ENCODE data around the gene NPTN. TPM values are rescaled to one million over a fixed set of nuclear protein-coding genes. Genes with fewer than 3 reads are reported as not detected.

NPTN gene
- total RNA-seq = 137 and 146 TPM in 2 replicates

DNA sequence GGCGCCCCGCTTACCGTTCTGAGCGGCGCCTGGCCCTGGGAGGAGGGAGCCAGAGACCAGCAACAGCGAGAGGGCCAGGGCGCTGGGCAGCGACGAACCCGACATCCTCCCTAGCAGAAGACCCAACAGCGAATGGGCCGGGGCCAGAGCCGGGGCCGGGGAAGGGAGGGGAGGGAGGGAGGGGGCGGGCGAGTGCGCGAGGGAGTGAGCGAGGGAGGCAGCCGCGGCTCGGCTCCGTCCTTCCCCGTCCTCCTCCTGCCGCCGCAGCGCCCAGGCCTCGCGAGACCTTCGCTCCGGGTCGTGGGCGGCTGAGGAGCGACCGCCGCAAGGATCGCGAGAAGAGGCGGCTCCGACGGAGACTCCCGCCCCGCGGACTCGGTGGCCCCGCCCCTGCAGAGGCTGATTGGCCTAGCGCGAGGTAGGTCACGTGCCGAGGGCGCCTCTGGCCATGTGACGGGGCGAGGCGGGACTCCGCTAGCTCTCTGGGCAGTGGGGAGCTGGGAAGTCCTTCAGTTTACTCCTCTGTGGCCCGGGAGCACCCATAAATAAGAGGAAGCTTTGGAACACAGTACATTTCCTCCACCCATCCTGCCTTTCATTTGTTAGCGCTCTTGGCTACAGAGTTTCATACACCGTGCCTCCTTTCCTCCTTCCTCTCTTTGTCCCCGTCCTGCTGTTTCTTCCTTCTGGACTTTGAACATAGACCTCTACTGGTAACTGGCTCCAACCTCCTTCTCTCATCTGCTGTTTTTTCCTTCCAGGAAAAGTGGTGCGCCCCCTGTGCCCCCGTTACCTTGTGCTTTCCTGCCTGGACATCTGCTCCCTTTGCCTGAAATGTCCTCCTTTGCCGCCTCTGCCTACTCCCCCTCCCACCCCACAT, at the start of gene NPTN:
Gene NPTN, minus strand, starts transcription at position 279 of the 880 bp plus-strand sequence. Its CDS starts 174 bp downstream, at position 105.
- peak within 1 kb of the TSS; percentile 91 for H3K4me3 ChIP-seq (ENCODE audit: low read depth, low read length)
- DNase-seq (ENCODE audit: low read depth) = peak; percentile 98
- TF ChIP-seq CTCF (IDR thresholded peaks at IDR 0.05; ENCODE audit: insufficient read depth, low read depth, low read length) = no peak

DNA sequence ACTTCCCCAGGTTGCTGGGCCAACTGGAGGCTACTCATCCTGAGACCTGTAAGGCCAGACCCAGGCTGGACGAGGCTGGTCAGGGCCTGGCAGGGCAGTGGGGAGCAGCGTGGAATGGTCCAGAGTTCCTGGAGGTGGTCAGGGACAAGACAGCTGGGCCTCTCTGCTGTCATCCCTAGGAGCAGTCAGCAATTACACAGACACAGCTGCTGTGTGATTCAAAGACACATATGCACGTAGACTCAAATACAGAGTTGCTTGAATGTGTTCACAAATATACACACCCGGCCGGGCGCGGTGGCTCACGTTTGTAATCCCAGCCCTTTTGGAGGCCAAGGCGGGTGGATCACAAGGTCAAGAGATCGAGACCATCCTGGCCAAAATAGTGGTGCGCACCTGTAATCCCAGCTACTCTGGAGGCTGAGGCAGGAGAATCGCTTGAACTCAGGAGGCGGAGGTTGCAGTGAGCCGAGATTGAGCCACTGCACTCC, 49.5 kb upstream of the NPTN start:
- no peak for TF ChIP-seq CTCF (IDR thresholded peaks at IDR 0.05; ENCODE audit: insufficient read depth, low read depth, low read length)
- H3K4me3 ChIP-seq (ENCODE audit: low read depth, low read length) = no peak overlapping the region
- no peak for DNase-seq (ENCODE audit: low read depth)

DNA sequence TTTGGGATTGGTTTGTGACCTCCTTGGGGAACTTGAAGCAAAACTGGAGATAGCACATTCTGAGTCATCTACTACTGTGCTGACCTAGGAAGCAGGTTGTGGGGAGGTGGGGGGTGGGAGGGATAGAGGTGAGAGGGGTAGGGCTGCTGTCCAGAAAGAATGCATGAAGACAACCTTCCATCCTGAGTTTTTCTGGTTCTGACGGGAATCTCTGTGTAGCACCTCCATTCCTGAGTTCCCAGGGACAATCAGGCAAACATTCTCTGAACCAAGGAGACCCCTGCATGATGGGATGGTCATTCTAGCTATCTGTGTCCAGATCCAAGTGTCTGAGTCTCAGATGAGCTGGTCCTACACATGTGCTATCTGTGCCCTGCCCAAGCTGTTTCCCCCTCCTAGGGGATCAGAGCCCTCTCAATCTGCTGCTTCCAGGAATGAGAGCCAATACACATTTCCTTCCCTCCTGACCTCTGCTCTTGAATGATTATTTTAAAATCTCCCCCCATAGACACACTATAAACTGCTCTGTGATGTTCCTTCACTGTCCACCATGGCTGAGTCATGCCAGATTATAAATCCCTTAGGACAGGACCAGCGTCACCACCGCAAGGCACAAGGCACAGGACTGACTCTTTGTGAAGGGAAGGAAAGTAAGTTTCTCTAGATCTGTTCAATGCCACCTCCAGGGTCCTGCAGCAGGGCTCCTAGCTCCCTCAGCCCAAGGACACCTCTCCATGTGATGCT, 48.8 kb upstream of the NPTN start:
- no peak for TF ChIP-seq CTCF (IDR thresholded peaks at IDR 0.05; ENCODE audit: insufficient read depth, low read depth, low read length)
- DNase-seq (ENCODE audit: low read depth) = peak; percentile 40
- no peak overlapping the region for H3K4me3 ChIP-seq (ENCODE audit: low read depth, low read length)

- no peak for TF ChIP-seq CTCF (IDR thresholded peaks at IDR 0.05; ENCODE audit: insufficient read depth, low read depth, low read length)
- DNase-seq (ENCODE audit: low read depth) = no peak
These were observed 47.9 kb upstream of the NPTN start for GRCh38 chr15:73681063-73681462.

GRCh38 chr15:73680549-73680948, 47.4 kb upstream of the NPTN start:
- TF ChIP-seq CTCF (IDR thresholded peaks at IDR 0.05; ENCODE audit: insufficient read depth, low read depth, low read length) = no peak
- H3K4me3 ChIP-seq (ENCODE audit: low read depth, low read length) = no peak overlapping the region
- no peak for DNase-seq (ENCODE audit: low read depth)

More at GRCh38 chr15:73681063-73681462, 47.9 kb upstream of the NPTN start:
- no peak overlapping the region for H3K4me3 ChIP-seq (ENCODE audit: low read depth, low read length)

- DNase-seq (ENCODE audit: low read depth) = no peak
- H3K4me3 ChIP-seq (ENCODE audit: low read depth, low read length) = no peak overlapping the region
- no peak for TF ChIP-seq CTCF (IDR thresholded peaks at IDR 0.05; ENCODE audit: insufficient read depth, low read depth, low read length)
These were observed 46.8 kb upstream of the NPTN start for GRCh38 chr15:73679964-73680363.
